Natural killer cell (primary cell): ENCODE measurements around the gene SMPD3. TPM values are rescaled to one million over a fixed set of nuclear protein-coding genes. Genes with fewer than 3 reads are reported as not detected.

ENCODE experiments used
- ATAC-seq, 3 donors: fragments of 150-1000 bp in 2 of 3; fragments of 200-7000 bp in 1 of 3; cut with Tn5 transposase; 1 replicate in 1 of 3; 2 replicates in 2 of 3; pipeline ENCODE4 v1.10.0; 2021; ENCODE audit warnings: mild to moderate bottlenecking in 2 of 3, moderate library complexity in 2 of 3
- DNase-seq, 2 donors: peaks; one replicate each; pipeline versions ENCODE4 v3.0.0 to v3.0.0-alpha.2; 2013 to 2021; ENCODE audit warnings: mixed read lengths in 1 of 2
- H3K27ac ChIP-seq: one replicate; pipeline ENCODE4 v1.5.1; 2013; ENCODE audit warnings: mild to moderate bottlenecking, low read length
- H3K27me3 ChIP-seq: one replicate; pipeline ENCODE4 v1.6.1; 2013; ENCODE audit warnings: low read length; ENCODE audit not compliant: control insufficient read depth, insufficient read depth
- H3K36me3 ChIP-seq: one replicate; pipeline ENCODE4 v1.6.1; 2013; ENCODE audit warnings: low read length; ENCODE audit not compliant: control insufficient read depth, insufficient read depth
- H3K4me1 ChIP-seq: one replicate; pipeline ENCODE4 v1.6.1; 2013; ENCODE audit warnings: low read length; ENCODE audit not compliant: control insufficient read depth, insufficient read depth
- H3K4me3 ChIP-seq: one replicate; pipeline ENCODE4 v1.5.1; 2013; ENCODE audit warnings: low read length
- H3K9me3 ChIP-seq: one replicate; pipeline ENCODE4 v1.6.1; 2013; ENCODE audit warnings: low read length; ENCODE audit not compliant: control insufficient read depth, insufficient read depth
- H3K27ac Mint-ChIP-seq, 2 donors: one replicate each; pipeline ENCODE4 v1.8.0; 2022; ENCODE audit warnings: mild to moderate bottlenecking in 2 of 2, mixed read lengths in 2 of 2, moderate library complexity in 1 of 2
- H3K27me3 Mint-ChIP-seq, 2 donors: one replicate each; pipeline ENCODE4 v1.8.0; 2022; ENCODE audit warnings: low read depth in 2 of 2, mixed read lengths in 2 of 2
- H3K36me3 Mint-ChIP-seq: one replicate; pipeline ENCODE4 v1.8.0; 2022; ENCODE audit warnings: mixed read lengths
- H3K4me1 Mint-ChIP-seq, 2 donors: one replicate each; pipeline ENCODE4 v1.8.0; 2022; ENCODE audit warnings: mixed read lengths in 2 of 2
- H3K4me3 Mint-ChIP-seq: one replicate; pipeline ENCODE4 v1.8.0; 2022; ENCODE audit warnings: mild to moderate bottlenecking, moderate library complexity, mixed read lengths
- H3K9me3 Mint-ChIP-seq, 2 donors: one replicate each; pipeline ENCODE4 v1.8.0; 2022; ENCODE audit warnings: mixed read lengths in 2 of 2
- CTCF ChIP-seq: fragments of 200-600 bp; IDR thresholded peaks from one replicate; pipeline ENCODE4 v1.8.0; 2022; ENCODE audit warnings: antibody characterized with exemption
- WGBS: methylation state at CpG from one replicate; pipeline ENCODE4 v1.1.7; 2013; ENCODE audit warnings: missing lambda C conversion rate; ENCODE audit not compliant: insufficient coverage; 5-methylcytosine and 5-hydroxymethylcytosine counted together
- intact Hi-C: fragments of 100-400 bp; cut with micrococcal nuclease; formaldehyde crosslinking; loops from one replicate; pipeline ENCODE4 v1.14.2; 2022
- total RNA-seq, 4 donors: library from RNA; stranded (reverse); fragments of 120-200 nt in 1 of 4; gene quantifications; one replicate each; pipeline versions ENCODE4 v1.2.3 to v1.2.4, GENCODE V29; 2013 to 2022

The SMPD3 gene
- total RNA-seq, 3 donors from 2014 or later (not counting 1 experiment from before 2014, with no cell fraction given) = 2.4 to 13.3 (median 3.2) TPM

DNA sequence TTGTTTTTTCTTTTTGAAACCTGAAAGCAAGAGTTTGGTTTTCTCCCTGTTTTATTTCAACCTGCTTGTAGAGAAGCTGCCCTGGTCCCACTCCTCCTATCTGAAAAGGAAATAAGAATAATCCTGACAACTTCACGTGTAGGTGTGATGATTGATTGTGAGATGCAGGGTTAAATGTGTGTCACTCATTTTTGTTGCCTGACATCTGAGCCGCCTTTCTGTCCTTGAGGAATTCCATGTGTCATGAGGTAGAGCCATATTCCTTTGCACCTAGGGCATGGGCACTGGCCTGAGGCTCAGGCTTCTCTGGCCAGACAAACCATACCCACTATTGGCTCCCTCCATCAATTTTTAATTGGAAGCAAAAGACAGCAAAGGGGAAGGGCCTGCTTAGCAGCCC, 10.2 kb upstream of the SMPD3 start:
- Histone ChIP-seq H3K4me1 (no peaks in the 10 kb centered on the region), H3K4me3 (no peak overlapping the region), H3K36me3 (no peaks in the 10 kb centered on the region), H3K27ac (no peak overlapping the region), H3K9me3 (peaks cover 4% of the 10 kb centered on the region), H3K27me3 (no peaks in the 10 kb centered on the region)
- TF ChIP-seq CTCF = no peak
- no peak for ATAC-seq
- H3K27ac Mint-ChIP-seq = no peak overlapping the region
- WGBS = 82% methylated on average over 2 of the region's 2 CpGs
- no peaks in the 10 kb centered on the region for H3K9me3 Mint-ChIP-seq
- H3K27me3 Mint-ChIP-seq = peaks cover 13 to 28% of the 10 kb centered on the region in 2 donors
- no peaks in the 10 kb centered on the region for H3K4me1 Mint-ChIP-seq
- H3K36me3 Mint-ChIP-seq = no peaks in the 10 kb centered on the region
- intact Hi-C loops = no loop called here
- DNase-seq = no peak
- no peak overlapping the region for H3K4me3 Mint-ChIP-seq

DNA sequence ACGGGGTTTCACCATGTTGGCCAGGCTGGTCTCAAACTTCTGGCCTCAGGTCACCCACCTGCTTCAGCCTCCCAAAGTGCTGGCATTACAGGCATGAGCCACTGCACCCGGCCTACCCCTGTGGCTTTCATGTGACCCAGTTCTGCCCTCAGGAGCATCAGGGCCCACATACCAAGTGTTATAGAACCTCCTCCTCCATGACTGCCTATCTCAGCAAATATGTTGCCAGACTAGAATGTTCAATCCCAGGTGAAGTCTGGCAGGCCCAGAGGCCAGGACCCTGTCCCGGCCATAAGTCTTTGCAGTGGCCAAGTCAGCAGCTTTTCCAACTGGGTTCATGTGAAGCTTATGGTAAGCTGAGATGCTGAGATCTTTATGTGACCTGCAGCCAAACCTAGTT, 9.8 kb upstream of the SMPD3 start:
- H3K4me3 ChIP-seq = no peak overlapping the region
- Mint-ChIP-seq H3K4me3 (no peak overlapping the region), H3K27ac (no peak overlapping the region), H3K36me3 (no peaks in the 10 kb centered on the region), H3K9me3 (no peaks in the 10 kb centered on the region), H3K4me1 (no peaks in the 10 kb centered on the region), H3K27me3 (peaks cover 13 to 28% of the 10 kb centered on the region in 2 donors)
- peaks cover 2% of the 10 kb centered on the region for H3K9me3 ChIP-seq
- 87% methylated on average over 3 of the region's 3 CpGs for WGBS
- DNase-seq (no peak), ATAC-seq (no peak)
- intact Hi-C loops = no loop called here
- no peaks in the 10 kb centered on the region for H3K4me1 ChIP-seq
- H3K27ac ChIP-seq = no peak overlapping the region
- no peak for TF ChIP-seq CTCF
- H3K27me3 ChIP-seq = no peaks in the 10 kb centered on the region
- H3K36me3 ChIP-seq = no peaks in the 10 kb centered on the region

GRCh38 chr16:68455631-68456030, 7.3 kb upstream of the SMPD3 start:
- no peaks in the 10 kb centered on the region for H3K36me3 ChIP-seq
- H3K4me1 Mint-ChIP-seq = no peaks in the 10 kb centered on the region
- no peak overlapping the region for H3K27ac ChIP-seq
- peaks cover 10 to 24% of the 10 kb centered on the region in 2 donors for H3K27me3 Mint-ChIP-seq
- WGBS = 95% methylated on average over 3 of the region's 3 CpGs
- no peak overlapping the region for H3K27ac Mint-ChIP-seq
- H3K9me3 Mint-ChIP-seq = no peaks in the 10 kb centered on the region
- intact Hi-C loops = no loop called here
- no peak for TF ChIP-seq CTCF
- H3K4me1 ChIP-seq = no peaks in the 10 kb centered on the region
- DNase-seq = no peak
- no peak for ATAC-seq
- H3K9me3 ChIP-seq = no peaks in the 10 kb centered on the region
- no peaks in the 10 kb centered on the region for H3K36me3 Mint-ChIP-seq
- H3K4me3 Mint-ChIP-seq = no peak overlapping the region
- H3K4me3 ChIP-seq = no peak overlapping the region
- H3K27me3 ChIP-seq = no peaks in the 10 kb centered on the region

DNA sequence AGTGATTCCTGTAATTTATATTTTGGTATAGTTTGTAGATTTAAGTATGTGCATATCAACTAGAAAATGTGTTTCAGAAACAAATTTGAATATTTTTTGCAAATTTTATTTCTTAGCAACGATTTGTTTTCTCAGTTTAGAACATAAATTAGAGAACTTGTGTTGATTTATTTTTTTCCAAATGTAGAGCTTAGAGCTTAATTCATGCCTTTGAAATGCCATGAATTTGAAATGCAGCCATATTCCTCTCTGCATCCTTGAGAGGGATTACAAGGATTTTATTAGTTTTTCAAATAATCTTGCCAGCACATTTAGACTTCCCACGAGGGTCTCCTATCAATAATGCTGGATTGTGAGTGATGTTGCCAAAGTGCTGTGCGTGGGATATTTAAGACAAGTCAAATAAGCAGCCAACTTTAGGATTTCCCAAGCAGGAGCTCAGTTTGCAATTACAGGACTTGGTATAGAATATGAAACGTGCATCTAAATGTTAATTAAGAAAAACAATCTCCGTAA, 6.7 kb upstream of the SMPD3 start:
- H3K36me3 Mint-ChIP-seq = no peaks in the 10 kb centered on the region

More for the DNA sequence above, 6.7 kb upstream of the SMPD3 start:
- no peaks in the 10 kb centered on the region for H3K4me1 ChIP-seq
- no peaks in the 10 kb centered on the region for H3K36me3 ChIP-seq
- intact Hi-C loops = no loop called here
- Mint-ChIP-seq H3K27ac (no peak overlapping the region), H3K4me1 (no peaks in the 10 kb centered on the region), H3K4me3 (no peak overlapping the region), H3K27me3 (peaks cover 7 to 22% of the 10 kb centered on the region in 2 donors), H3K9me3 (no peaks in the 10 kb centered on the region)
- no peaks in the 10 kb centered on the region for H3K27me3 ChIP-seq
- TF ChIP-seq CTCF = no peak
- no peak overlapping the region for H3K27ac ChIP-seq
- WGBS = 86% methylated on average over 5 of the region's 5 CpGs
- DNase-seq (no peak), ATAC-seq (no peak)
- H3K9me3 ChIP-seq = no peaks in the 10 kb centered on the region
- no peak overlapping the region for H3K4me3 ChIP-seq
